GM19193 (cell line): ENCODE results near the gene SPR.
A peak's percentile ranks its signal among the peaks of the same experiment; 100 is the strongest.

Source experiments
- POLR2A ChIP-seq: IDR thresholded peaks from 4 replicates; pipeline ENCODE4 v1.6.1; 2011; ENCODE audit not compliant: insufficient read depth, insufficient read length; ENCODE audit errors: extremely low read depth

The SPR gene

DNA sequence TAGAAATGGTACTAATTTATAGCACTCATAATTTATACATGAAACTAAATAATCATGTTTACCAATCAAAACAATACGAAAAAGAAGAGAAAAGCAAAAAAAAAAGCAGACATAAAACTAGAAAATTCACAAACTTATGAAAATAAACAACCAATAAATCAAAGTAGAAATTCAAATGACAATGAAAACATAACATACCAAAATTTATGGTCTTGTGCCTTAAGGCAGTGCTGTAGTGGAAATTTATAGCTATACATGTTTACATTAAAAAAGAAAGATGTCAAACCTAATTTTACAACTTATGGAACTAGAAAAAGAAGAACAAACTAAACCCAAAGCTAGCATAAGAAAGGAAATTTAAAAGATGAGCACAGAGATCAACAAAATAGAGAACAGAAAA lies 16.1 kb upstream of the SPR start:
- no peak for TF ChIP-seq POLR2A

DNA sequence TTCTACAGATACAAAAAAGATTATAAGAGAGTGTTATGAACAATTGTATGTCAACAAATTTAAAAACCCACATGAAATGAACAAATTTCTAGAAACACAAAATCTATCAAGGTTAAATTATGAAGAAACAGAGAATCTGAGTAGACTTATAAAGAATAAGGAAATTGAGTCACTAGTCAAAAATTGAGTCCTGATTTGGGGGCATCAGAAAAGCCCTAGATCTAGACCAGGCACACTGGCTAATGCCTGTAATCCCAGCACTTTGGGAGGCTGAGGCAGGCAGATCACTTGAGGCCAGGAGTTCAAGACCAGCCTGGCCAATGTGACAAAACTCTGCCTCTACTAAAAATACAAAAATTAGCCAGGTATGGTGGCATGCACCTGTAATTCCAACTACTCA lies 15.3 kb upstream of the SPR start:
- no peak for TF ChIP-seq POLR2A

DNA sequence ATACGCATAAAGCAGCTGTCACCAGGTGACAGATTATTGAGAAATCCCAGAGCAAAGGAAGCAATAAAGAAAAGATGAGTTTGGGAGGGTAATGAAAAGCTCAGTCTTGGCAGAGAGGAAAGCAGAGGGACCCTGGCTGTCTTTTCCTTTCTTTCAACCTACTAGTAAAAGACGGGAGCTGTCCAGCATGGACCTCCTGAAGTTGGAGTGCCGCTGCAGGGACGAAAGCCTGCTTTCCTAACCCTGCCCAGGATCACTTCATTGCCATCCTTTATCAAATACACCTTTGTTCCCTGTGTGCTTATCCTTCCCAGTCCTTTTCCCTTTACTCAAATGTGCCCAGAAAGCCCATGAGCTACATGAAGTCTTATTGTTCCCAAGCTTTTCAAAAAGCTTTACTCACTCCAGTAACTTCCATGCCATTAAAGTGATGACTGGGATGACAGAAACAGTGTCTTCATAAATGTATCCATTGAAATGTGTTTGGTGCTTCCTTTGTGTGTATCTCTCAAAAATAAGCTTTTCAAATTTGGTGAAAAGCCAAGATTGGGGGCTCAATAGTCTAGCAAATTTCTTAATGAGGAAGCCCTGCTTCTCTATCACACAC lies 3.7 kb upstream of the SPR start:
- no peak for TF ChIP-seq POLR2A

DNA sequence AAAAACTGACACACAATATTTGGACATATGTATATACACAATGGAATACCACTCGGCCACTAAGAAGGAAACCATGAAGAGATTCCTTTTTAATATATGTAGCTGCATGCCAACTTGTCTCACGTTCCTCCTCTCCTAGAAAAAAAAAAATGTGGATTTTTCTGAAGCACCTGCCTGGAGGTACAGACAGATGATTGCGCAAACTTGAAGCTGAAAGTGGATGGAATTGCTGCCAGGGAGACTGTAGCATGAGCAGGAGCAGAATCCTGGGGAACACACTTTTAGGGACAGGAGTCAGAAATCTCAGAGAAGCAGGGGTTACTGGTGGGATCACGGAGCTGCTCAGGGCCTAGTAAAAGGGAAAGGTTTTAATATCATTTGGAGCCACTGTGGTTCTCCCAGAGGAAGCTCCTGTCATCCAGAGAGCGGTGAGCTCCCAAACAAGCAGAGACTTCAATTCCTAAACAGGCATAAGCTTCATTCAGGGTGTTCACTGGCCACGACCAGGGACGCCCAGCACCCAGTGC lies 640 bp upstream of the SPR start:
- TF ChIP-seq POLR2A, result no peak

DNA sequence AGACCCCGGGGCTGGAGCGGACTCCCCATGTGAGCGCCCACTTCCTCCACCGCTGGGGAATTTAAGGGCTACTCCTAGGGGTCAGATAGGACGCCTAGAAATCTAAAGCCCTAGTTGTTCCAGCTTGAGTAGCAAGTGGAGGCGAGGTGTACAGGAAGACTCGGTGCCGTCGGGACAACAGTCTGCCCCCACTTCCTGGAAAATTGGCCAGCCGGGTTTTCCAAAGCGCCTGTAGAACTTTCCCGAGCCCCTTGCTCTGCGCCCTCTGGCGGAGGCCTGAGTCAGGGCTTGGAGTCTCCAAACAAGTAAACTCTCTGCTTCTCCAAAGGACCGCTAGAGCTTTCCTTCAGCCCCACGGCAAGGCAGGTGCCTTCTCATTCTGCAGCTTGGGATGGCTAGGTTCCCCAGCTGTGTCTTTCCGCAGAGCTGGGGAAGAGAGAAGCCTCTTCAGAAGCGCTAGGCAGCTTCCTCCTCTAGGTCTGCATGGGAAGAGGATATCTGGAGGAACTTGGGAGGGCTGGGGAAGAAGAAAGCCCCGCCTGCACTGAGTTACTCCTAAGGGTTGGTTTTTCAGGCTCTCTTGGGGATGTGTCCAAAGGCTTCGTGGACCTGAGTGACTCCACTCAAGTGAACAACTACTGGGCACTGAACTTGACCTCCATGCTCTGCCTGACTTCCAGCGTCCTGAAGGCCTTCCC lies 681 bp downstream of the SPR start:
- no peak for TF ChIP-seq POLR2A

DNA sequence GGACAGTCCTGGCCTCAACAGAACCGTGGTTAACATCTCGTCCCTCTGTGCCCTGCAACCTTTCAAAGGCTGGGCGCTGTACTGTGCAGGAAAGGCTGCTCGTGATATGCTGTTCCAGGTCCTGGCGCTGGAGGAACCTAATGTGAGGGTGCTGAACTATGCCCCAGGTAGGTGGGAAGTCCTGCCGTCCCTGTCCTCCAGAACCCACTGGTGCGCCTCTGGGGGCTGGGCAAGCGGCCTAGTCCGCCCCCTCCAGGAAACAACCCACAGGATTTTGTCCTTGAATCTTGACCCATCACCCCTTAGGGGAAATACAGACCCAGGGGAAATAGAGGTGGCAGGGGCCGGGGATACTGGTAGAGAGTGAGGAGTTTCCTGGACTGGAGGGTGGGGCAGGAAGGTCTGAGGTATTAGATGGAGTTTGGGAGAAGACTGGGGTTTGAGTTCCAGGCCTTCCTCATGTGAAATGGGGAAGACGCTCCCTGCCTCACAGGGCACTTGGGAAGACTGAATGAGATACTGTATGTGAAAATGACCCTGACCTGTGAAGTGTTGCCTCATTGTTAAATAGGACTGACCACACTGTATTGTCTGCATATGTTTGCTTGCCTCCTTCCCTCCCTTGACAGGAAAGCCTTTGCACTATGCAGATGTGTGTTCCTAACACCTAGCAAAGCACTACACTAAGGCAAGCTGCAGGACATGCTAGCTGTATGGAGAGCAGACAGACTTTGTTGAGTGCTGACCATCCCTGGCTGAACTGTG lies 1.4 kb downstream of the SPR start:
- no peak for TF ChIP-seq POLR2A

DNA sequence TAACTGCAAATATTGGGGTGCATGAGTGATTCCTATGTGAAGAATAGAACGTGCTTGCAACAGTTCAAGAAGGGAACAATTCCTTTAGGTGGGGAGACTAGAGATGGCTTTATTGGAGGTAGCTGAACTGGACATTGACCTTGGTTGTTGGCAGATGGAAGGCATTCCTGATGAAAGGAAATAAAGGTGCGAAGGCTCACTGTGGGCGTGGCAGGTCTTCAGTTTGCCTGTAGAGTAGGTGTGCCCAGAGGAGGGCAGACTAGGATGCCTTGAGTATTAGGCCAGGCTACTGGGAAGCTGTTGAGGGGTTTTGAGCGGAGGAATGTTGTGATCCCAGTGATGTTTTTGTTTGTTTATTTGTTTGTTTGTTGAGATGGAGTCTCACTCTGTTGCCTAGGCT lies 2.8 kb downstream of the SPR start:
- no peak for TF ChIP-seq POLR2A

DNA sequence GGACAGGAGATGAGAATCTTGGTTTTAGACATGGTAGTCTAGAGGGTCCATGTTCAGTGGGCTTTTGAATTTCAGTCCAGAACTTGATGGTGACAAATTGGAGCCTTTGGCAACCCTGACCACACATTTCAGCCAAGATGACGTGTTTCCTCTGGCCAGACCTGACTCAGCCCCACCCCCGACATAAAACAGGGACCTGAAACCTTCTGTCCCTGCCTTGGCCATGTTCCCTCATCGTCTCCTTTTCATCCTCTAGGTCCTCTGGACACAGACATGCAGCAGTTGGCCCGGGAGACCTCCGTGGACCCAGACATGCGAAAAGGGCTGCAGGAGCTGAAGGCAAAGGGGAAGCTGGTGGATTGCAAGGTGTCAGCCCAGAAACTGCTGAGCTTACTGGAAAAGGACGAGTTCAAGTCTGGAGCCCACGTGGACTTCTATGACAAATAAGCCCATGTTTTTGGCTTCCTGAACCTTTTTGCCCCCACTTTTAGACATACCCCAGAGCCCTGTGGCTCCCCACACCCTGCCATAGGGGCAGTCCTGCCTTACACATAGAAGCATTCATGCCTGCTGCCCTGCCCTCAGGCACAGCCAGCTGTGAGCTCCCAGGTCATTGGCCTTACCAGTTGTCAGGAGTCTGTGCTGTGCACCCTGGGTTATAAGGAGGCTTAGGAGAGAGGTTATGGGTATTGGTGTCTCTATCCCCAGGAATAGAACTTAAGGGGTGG lies 4.0 kb downstream of the SPR start:
- no peak for TF ChIP-seq POLR2A

DNA sequence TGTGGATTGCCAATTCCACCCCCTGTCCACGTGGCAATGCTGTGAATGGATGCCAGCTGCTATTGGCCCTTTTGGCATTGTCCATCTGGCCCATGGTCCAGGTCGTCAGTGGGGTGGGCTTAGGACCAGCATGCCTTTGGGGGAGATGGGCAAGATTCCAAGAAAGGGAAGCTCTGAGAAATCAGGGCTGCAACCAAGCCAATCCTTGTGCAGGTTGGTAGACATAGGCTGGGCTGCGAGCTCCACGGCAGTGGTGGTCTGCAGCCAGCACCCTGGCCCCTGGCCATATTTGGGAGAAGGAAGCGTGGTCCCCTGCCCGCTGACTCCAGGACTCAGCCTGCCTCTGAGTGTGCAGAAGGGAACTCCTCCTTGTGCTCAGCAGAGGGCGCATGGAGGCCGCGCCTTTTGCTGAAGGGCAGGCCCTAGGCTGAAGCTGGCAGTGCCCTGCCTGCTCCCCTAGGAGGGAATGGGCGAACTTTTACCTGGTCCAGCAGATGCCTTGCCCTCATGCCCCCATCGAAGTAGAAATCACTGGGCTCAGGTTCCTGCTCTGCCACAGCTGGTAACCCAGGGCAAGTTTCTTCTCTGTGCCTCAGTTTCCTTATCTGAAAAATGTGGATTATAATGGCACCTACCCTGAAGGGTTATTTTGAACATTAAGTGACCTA lies 5.4 kb downstream of the SPR start:
- TF ChIP-seq POLR2A, result no peak

DNA sequence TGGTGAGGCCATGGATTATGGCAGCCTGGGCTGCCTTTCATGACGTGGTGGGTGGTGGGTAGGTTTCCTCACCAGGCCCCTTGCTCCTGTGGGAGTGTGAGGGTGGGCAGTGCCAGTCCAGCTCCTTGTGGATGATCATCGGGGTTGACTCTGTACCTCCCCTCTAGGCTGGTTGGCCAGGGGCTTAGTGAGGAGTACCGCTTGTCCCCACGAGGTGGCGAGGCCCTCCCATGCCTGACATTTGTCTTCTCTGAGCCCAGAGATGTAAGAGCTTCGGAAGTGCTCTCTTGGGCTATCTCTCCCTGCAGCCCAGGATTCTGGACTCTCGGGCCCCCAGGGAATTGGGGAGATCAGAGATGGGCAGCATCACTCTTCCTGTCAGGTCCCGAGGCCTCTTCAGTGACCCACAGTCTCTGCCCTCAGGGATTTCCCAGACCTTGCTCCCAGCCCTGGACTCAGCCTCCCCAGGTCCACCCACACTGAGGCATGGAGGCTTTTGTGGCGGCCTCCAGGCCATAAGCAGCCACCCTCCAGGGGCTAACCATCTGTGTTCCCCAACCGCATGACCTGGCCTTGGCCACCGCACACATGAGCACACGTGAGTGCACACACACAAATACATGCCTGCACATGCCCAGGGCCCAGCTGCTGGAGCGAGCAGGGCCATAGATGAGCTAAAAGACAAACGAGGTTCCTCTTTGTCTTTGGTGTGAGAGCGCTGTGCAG lies 6.5 kb downstream of the SPR start:
- peak; percentile 32 for TF ChIP-seq POLR2A

DNA sequence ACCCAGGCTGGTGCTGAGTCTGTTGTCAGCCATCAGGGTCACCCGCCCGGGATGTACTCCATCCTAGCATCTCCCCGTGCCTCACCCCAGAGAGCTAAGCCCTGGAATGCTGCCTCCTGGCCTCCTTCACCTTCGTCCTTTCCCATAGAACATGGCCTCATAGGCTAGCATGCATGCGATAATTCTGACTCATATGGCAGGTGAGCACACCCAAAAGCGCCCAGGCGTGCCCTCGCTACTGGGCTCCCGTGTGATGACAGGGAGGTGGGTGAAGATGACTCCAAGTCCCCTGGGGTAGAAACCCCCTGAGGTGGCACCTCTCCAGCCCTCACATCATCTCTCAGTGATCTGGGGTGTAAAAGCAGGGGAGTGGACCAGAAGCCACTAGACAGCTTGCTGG lies 7.3 kb downstream of the SPR start:
- no peak for TF ChIP-seq POLR2A

DNA sequence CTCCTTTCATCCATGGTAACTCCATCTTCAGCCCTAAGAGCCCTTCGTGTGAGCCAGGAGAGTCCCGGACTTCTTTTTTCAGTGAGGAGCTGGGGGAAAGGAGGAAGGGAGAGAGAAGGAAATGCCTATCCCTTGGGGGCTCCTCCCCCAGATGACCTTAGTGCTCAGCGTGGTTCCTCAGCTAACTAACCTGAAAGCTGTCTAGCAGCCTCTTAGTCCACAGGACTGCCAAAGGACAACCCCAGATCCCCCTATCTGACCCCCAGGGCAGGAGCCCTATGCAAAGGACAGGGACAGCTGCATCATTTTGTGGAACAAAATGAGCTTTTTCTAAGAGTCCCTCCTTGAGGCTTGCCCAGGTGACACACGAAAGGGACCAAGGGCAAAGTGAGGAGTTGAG lies 7.9 kb downstream of the SPR start:
- TF ChIP-seq POLR2A, result no peak

DNA sequence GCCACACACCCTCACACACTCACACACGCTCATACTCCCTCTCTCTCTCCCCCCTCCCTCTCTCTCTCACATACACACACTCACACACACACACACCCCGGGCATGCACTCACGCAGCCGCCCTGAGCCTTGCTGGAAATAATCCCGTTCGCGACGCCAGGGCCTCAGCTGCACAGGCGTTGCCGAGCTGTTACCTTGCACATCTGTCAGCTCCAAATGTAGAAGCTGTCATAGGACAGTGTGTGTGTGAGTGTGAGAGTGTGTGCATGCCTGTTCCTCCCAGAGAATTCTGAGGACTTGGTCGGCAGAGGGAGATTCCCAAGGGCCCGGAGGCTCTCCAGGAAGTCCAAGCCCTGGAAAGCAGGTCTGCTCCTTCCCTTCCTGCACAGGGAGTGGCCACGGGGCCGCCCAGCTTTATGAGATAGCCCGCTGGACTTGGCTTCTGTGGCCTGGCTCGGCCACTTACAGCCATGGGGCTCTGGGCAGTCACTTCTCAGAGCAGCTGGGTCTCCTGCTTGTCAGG lies 8.6 kb downstream of the SPR start:
- no peak for TF ChIP-seq POLR2A

DNA sequence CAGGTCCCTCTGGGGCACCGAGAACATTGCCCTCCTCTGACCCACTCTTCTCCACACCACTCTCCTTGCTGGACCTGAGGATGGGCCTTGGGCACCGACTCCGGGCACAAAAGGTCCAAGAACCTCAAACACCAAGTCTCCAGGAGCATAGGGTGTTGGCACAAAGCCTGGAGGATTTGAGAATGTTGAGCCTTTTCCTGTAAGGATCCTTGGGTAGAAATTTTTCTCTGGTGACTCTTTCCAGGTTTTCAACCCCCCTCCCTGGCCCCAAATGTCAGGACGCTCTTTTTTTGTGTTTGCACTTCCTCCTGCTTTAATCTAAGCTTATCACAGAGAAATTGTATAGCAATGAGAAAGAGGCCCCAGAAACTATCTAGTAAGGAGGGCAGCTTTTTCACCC lies 9.2 kb downstream of the SPR start:
- TF ChIP-seq POLR2A, result no peak
